SK-N-SH treated with all-trans-retinoic acid at 6 μM for 48 hours (cell line): ENCODE results near the gene MSRB1.
A peak's percentile ranks its signal among the peaks of the same experiment; 100 is the strongest.

Source experiments
- ATAC-seq: fragments of 200-7000 bp; cut with Tn5 transposase; 3 replicates; pipeline ENCODE4 v1.9.1; 2020; ENCODE audit warnings: mild to moderate bottlenecking, moderate library complexity
- BACH2 ChIP-seq: fragments of 250-450 bp; sonication (Bioruptor Pico); IDR thresholded peaks from 2 replicates; pipeline ENCODE4 v1.9.0; 2021; ENCODE audit warnings: mild to moderate bottlenecking, borderline replicate concordance
- CSRNP3 ChIP-seq: fragments of 250-450 bp; sonication (Bioruptor Pico); IDR thresholded peaks from 2 replicates; pipeline ENCODE4 v1.5.1; 2021; ENCODE audit warnings: mild to moderate bottlenecking, moderate library complexity
- ESRRG ChIP-seq: fragments of 250-450 bp; sonication (Bioruptor Pico); IDR thresholded peaks from 2 replicates; pipeline ENCODE4 v1.6.1; 2021; ENCODE audit warnings: mild to moderate bottlenecking
- ISL1 ChIP-seq: fragments of 250-450 bp; sonication (Bioruptor Pico); IDR thresholded peaks from 2 replicates; pipeline ENCODE4 v2.1.2; 2022; ENCODE audit warnings: mild to moderate bottlenecking, moderate library complexity
- OSR1 ChIP-seq: fragments of 250-450 bp; sonication (Bioruptor Pico); IDR thresholded peaks from 2 replicates; pipeline ENCODE4 v1.8.0; 2022; ENCODE audit warnings: moderate library complexity, mild to moderate bottlenecking, inconsistent platforms
- SNAI2 ChIP-seq: fragments of 250-450 bp; sonication (Bioruptor Pico); IDR thresholded peaks from 2 replicates; pipeline ENCODE4 v1.5.0; 2020; ENCODE audit warnings: mild to moderate bottlenecking, moderate library complexity
- ZC3H10 ChIP-seq: fragments of 250-450 bp; sonication (Bioruptor Pico); IDR thresholded peaks from 2 replicates; pipeline ENCODE4 v1.5.1; 2021; ENCODE audit warnings: mild to moderate bottlenecking, moderate library complexity
- ZFP3 ChIP-seq: fragments of 250-450 bp; sonication (Bioruptor Pico); IDR thresholded peaks from 2 replicates; pipeline ENCODE4 v1.5.0; 2020; ENCODE audit warnings: mild to moderate bottlenecking, moderate library complexity
- ZFP30 ChIP-seq: fragments of 450-650 bp; formaldehyde crosslinking; IDR thresholded peaks from 2 replicates; pipeline ENCODE4 v1.5.0; 2022; ENCODE audit warnings: mild to moderate bottlenecking, moderate library complexity
- ZNF70 ChIP-seq: fragments of 450-650 bp; formaldehyde crosslinking; IDR thresholded peaks from 2 replicates; pipeline ENCODE4 v1.5.0; 2020; ENCODE audit warnings: mild to moderate bottlenecking, moderate library complexity
- ZNF8 ChIP-seq: fragments of 450-650 bp; formaldehyde crosslinking; IDR thresholded peaks from 2 replicates; pipeline ENCODE4 v1.5.0; 2020; ENCODE audit warnings: mild to moderate bottlenecking, moderate library complexity
- TF ChIP-seq, protein P1 (sequence below): fragments of 250-450 bp; sonication (Bioruptor Pico); IDR thresholded peaks from 2 replicates; pipeline ENCODE4 v1.8.0; 2020; ENCODE audit warnings: mild to moderate bottlenecking, moderate library complexity, borderline replicate concordance
- TF ChIP-seq, protein P2 (sequence below): fragments of 250-450 bp; sonication (Bioruptor Pico); IDR thresholded peaks from 2 replicates; pipeline ENCODE4 v1.8.0; 2021; ENCODE audit warnings: low read depth, mild to moderate bottlenecking, moderate library complexity, borderline replicate concordance

MSRB1 gene

DNA sequence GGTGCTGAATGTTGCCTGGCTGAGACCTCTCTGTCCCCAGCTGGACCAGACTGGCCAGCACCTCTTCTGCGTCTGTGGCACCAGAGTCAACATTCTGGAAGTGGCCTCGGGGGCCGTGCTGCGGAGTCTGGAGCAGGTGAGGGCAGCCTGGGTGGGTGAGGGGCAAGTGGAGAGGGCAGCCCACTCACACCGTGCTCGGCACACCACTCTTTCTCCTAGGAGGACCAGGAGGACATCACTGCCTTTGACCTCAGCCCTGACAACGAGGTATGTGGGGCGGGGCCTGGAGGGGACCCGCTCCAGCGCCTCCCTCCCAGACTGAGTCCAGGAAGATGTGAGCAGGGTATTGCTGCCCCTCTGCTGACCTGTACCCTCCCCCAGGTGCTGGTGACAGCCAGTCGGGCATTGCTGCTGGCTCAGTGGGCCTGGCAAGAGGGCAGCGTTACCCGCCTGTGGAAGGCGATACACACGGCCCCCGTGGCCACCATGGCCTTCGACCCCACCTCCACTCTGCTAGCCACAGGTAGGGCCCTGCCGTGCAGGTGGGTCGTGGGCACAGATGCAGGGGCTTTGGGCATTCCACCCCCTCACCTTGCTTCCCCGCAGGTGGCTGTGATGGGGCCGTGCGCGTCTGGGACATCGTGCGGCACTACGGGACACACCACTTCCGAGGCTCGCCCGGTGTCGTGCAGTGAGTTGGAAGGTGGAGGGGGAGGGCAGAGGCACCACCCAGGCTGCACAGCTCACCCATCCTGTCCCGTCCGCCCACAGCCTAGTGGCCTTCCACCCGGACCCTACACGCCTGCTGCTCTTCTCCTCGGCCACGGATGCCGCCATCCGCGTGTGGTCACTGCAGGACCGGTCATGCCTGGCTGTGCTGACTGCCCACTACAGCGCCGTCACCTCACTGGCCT is 31.4 kb upstream of the MSRB1 start:
- no peak for ATAC-seq

DNA sequence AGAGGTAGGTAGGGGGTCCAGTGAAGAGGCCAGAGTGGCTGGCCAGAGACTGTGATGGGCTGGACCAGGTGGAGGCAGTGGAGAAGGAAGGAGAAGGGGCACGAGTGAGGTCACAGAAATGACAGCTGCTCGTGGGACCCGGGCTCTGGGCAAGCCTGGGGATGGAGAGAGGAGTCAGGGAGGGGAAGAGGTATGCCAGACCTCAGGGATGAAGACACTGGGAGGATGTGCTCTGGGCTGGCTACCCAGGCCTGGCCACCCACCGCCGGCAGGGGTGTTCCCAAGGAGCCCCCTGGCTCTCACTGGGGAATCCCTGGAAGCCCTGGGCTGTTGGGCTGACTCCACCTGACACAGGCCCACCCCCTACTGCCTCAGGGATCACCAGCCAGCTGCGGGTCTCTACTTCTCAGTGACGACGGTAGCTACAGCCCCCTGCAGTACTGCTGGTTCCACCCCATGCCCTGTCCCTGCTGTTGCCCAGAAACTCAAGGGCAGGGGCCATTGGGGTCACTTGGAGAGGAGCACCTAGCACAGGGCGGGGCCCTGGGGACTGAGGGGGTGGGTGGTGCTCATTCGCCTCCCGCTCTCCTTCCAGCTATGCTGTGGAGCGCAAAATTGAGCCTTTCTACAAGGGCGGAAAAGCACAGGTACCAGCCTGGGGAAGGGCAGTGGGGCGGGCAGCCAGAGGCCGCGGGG is 30.6 kb upstream of the MSRB1 start:
- ATAC-seq = no peak
- no peak for TF ChIP-seq ZC3H10 (CRISPR knock-in tag)
- TF ChIP-seq ISL1 (CRISPR knock-in tag) = no peak
- TF ChIP-seq BACH2 (CRISPR knock-in tag) = no peak
- no peak for TF ChIP-seq OSR1 (CRISPR knock-in tag)
- TF ChIP-seq, protein P1, sequence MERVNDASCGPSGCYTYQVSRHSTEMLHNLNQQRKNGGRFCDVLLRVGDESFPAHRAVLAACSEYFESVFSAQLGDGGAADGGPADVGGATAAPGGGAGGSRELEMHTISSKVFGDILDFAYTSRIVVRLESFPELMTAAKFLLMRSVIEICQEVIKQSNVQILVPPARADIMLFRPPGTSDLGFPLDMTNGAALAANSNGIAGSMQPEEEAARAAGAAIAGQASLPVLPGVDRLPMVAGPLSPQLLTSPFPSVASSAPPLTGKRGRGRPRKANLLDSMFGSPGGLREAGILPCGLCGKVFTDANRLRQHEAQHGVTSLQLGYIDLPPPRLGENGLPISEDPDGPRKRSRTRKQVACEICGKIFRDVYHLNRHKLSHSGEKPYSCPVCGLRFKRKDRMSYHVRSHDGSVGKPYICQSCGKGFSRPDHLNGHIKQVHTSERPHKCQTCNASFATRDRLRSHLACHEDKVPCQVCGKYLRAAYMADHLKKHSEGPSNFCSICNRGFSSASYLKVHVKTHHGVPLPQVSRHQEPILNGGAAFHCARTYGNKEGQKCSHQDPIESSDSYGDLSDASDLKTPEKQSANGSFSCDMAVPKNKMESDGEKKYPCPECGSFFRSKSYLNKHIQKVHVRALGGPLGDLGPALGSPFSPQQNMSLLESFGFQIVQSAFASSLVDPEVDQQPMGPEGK (CRISPR knock-in tag) = no peak
- TF ChIP-seq ESRRG (CRISPR knock-in tag) = no peak
- no peak for TF ChIP-seq CSRNP3 (CRISPR knock-in tag)

More for the DNA sequence above, 31.4 kb upstream of the MSRB1 start:
- TF ChIP-seq OSR1 (CRISPR knock-in tag) (no peak), ISL1 (CRISPR knock-in tag) (no peak), ZNF8 (CRISPR knock-in tag) (no peak)
- TF ChIP-seq, protein P2, sequence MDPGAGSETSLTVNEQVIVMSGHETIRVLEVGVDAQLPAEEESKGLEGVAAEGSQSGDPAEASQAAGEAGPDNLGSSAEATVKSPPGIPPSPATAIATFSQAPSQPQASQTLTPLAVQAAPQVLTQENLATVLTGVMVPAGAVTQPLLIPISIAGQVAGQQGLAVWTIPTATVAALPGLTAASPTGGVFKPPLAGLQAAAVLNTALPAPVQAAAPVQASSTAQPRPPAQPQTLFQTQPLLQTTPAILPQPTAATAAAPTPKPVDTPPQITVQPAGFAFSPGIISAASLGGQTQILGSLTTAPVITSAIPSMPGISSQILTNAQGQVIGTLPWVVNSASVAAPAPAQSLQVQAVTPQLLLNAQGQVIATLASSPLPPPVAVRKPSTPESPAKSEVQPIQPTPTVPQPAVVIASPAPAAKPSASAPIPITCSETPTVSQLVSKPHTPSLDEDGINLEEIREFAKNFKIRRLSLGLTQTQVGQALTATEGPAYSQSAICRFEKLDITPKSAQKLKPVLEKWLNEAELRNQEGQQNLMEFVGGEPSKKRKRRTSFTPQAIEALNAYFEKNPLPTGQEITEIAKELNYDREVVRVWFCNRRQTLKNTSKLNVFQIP = no peak

GRCh38 chr16:1972490-1972877 is 29.5 kb upstream of the MSRB1 start:
- peak; percentile 56 for ATAC-seq
- no peak for TF ChIP-seq ZFP30 (CRISPR knock-in tag)
- TF ChIP-seq ZFP3 (CRISPR knock-in tag) = no peak
- TF ChIP-seq BACH2 (CRISPR knock-in tag) = no peak
- TF ChIP-seq, protein P2 = no peak
- TF ChIP-seq ESRRG (CRISPR knock-in tag) = no peak

- ATAC-seq = peak; percentile 96
Measured at GRCh38 chr16:1971796-1972489, 28.9 kb upstream of the MSRB1 start, which contains the start of gene TBL3. TSS of gene TBL3 (plus strand) at chr16:1972053. CDS start at chr16:1972165, 112 bp downstream.

DNA sequence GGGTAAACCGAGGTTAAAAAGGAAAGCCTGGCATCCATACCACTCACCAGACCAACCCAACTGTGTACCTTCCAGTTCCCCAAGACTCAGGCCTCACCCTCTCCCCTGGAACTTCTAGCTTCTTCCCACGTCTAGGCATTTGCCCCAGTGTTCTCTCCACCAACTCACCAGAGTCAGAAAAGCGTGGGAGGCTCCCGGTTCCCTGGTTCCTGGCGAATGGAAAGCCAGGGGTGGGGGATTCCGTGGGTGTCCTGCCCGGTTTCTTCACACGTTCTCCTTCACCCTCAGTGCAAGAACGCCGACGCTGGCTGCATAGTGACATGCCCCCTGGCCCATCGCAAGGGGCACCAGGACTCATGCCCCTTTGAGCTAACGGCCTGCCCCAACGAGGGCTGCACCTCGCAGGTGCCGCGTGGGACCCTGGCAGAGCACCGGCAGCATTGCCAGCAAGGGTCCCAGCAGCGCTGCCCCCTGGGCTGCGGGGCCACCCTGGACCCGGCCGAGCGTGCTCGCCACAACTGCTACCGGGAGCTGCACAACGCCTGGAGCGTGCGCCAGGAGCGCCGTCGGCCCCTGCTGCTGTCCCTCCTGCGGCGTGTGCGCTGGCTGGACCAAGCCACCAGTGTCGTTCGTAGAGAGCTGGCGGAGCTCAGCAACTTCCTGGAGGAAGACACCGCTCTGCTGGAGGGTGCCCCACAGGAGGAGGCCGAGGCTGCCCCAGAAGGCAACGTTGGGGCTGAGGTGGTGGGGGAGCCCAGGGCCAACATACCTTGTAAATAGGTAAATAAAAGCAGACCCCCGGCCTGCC is 25.4 kb upstream of the MSRB1 start:
- ATAC-seq = no peak
- TF ChIP-seq SNAI2 (CRISPR knock-in tag) (no peak), ZNF70 (CRISPR knock-in tag) (no peak)
- TF ChIP-seq, protein P1 (CRISPR knock-in tag) = no peak

More at GRCh38 chr16:1971796-1972489, 28.9 kb upstream of the MSRB1 start, which contains the start of gene TBL3:
- TF ChIP-seq ZFP3 (CRISPR knock-in tag) (0 out of 2 replicates have a peak, but pooled peaks have one; percentile 61), ESRRG (CRISPR knock-in tag) (no peak)
